HUES6 (cell line): Measurements from ENCODE around the gene TUBA4B.
A peak's percentile ranks its signal among the peaks of the same experiment; 100 is the strongest.

Source experiments
- H3K27ac ChIP-seq: 2 replicates; pipeline ENCODE4 v1.7.0; 2013; ENCODE audit warnings: low read depth, mild to moderate bottlenecking, low read length, inconsistent platforms
- H3K27me3 ChIP-seq: 2 replicates; pipeline ENCODE4 v1.6.1; 2013; ENCODE audit warnings: low read length; ENCODE audit not compliant: control insufficient read depth, insufficient read depth
- H3K36me3 ChIP-seq: 2 replicates; pipeline ENCODE4 v1.6.1; 2013; ENCODE audit warnings: low read length; ENCODE audit not compliant: control insufficient read depth, insufficient read depth
- H3K4me1 ChIP-seq: 2 replicates; pipeline ENCODE4 v1.6.1; 2013; ENCODE audit warnings: low read length; ENCODE audit not compliant: control insufficient read depth, insufficient read depth
- H3K4me3 ChIP-seq: 2 replicates; pipeline ENCODE4 v1.5.1; 2013; ENCODE audit warnings: low read depth, low read length
- H3K9ac ChIP-seq: one replicate; pipeline ENCODE4 v1.6.1; 2013; ENCODE audit warnings: mild to moderate bottlenecking, low read length
- H3K9me3 ChIP-seq: 2 replicates; pipeline ENCODE4 v1.6.1; 2013; ENCODE audit warnings: low read depth, low read length; ENCODE audit not compliant: control insufficient read depth, insufficient read depth

The TUBA4B gene

DNA sequence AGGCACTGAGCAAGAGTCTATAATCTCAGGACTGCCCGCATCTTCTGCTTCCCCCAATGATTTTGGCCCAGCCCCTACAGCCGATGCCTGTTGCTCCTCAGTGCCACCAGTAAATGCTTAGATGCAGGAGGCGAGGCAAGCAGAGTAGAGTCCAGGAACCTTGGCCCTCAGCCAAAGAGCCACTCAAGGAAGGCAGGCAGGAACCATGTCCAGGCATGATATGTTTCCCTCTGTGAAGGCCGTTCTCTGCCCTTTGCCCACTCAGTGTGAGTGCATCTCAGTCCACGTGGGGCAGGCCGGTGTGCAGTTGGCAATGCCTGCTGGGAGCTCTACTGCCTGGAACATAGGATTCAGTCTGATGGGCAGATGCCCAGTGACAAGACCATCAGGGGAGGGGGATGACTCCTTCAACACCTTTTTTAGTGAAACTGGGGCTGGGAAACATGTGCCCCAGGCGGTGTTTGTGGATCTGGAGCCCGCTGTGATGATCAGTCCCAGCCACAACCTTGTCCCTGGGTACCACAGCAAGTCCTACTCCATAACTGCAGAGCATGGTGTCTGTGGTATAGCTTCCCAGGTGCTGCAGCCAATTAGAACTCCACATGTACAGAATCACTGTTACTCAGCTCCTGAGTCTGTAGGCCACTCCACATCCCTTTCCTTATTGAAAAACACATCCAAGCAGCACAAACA, 16.5 kb downstream of the TUBA4B start:
- Histone ChIP-seq H3K9me3 (no peaks in the 10 kb centered on the region), H3K36me3 (no peaks in the 10 kb centered on the region), H3K27ac (no peak overlapping the region), H3K4me1 (peaks cover 7% of the 10 kb centered on the region), H3K9ac (no peak overlapping the region), H3K4me3 (no peak overlapping the region), H3K27me3 (peaks cover 22% of the 10 kb centered on the region)

DNA sequence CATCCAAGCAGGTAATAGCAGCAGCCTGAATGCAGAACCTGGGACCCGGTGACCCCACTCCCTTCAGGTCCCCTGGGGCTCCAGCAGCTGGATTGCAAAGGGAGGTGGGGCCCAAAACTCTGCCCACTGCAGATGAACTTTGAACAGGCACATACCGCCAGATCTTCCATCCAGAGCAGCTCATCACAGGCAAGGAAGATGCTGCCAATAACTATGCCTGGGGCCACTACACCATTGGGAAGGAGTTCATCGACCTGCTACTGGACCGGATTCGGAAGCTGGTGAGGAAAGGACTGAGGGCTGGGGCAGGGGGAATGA, 17.0 kb downstream of the TUBA4B start:
- Histone ChIP-seq H3K4me3 (no peak overlapping the region; the same call in 1 of the 2 replicates), H3K9ac (no peak overlapping the region), H3K9me3 (no peaks in the 10 kb centered on the region), H3K27ac (no peak overlapping the region), H3K4me1 (peaks cover 12% of the 10 kb centered on the region), H3K27me3 (peaks cover 17% of the 10 kb centered on the region), H3K36me3 (no peaks in the 10 kb centered on the region)

DNA sequence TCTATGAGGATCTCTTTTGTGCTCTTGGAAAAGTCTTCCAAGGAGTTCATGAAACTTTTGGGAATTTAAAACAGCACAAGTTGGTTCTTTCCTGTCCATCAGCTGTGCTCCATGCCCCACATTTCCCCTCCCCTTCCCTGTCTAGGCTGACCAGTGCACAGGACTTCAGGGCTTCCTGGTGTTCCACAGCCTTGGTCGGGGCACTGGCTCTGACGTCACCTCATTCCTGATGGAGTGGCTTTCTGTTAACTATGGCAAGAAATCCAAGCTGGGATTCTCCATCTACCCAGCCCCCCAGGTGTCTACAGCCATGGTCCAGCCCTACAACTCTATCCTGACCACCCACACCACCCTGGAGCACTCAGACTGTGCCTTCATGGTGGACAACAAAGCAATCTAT, 18.0 kb downstream of the TUBA4B start:
- Histone ChIP-seq H3K36me3 (no peaks in the 10 kb centered on the region), H3K9ac (no peak overlapping the region), H3K9me3 (no peaks in the 10 kb centered on the region), H3K27ac (no peak overlapping the region), H3K4me1 (peaks cover 13% of the 10 kb centered on the region), H3K4me3 (no peak overlapping the region), H3K27me3 (peaks cover 17% of the 10 kb centered on the region)

DNA sequence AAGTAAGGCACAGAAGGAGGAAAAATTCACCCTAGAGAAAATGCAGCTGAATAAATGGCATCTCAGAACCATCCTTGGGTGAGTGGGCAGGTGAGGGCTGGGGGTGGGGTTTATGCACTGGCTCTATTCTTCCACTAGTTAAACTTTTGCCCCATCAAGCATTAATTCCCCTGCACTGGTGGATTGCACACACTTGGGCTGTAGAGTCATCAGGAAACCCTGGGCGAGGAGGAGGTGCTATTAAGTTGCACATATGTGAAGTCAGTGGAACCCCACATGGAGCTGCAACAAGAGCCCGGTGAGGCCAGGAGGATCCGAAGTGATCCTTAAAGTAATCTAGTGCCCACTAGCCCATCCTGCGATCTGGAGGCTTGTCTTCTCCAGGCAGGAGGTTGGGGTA, 19.3 kb downstream of the TUBA4B start:
- H3K27me3 ChIP-seq, result peaks cover 15% of the 10 kb centered on the region
- H3K36me3 ChIP-seq, result no peaks in the 10 kb centered on the region
- no peaks in the 10 kb centered on the region for H3K9me3 ChIP-seq
- no peak overlapping the region for H3K9ac ChIP-seq
- peaks cover 15% of the 10 kb centered on the region for H3K4me1 ChIP-seq
- no peak overlapping the region for H3K4me3 ChIP-seq
- no peak overlapping the region for H3K27ac ChIP-seq

DNA sequence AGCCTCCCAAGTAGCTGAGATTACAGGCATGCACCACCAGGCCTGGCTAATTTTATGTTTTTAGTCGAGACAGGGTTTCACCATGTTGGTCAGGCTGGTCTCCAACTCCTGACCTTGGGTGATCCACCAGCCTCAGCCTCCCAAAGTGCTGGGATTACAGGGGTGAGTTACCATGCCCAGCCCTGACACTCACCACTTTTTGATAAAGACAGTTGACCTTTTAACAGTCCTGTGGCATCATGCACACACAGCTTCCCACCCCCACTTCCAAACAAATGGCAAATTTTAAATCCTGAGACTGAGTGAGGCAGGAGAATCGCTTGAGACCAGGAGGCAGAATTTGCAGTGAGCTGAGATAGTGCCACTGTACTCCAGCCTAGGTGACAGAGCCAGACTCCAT, 20.0 kb downstream of the TUBA4B start:
- Histone ChIP-seq H3K36me3 (no peaks in the 10 kb centered on the region), H3K27me3 (peaks cover 15% of the 10 kb centered on the region), H3K27ac (no peak overlapping the region), H3K4me1 (peaks cover 19% of the 10 kb centered on the region), H3K9me3 (no peaks in the 10 kb centered on the region), H3K9ac (no peak overlapping the region), H3K4me3 (no peak overlapping the region)

DNA sequence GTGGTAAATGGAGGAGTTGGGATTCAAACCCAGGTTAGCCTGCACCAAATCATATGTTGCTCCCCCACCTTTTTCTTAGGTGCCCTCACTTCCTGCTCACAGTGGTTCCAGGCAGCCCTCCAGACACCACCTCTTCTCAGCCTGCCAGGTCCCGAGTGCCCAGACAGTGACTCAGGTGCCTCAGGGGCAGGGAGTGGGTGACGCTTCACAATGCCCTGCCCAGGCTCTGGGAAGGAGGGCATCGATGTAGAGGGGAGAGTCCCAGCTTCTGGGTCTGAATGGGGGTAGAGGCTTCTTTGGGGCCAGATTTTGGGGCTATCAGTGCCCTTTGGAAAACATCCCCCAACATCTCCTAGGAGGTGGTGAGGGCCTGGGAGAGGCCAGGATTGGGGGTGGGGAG, 20.9 kb downstream of the TUBA4B start:
- Histone ChIP-seq H3K4me3 (peak overlapping the region; percentile 11; the same call in 1 of the 2 replicates), H3K9ac (peak overlapping the region; percentile 66), H3K27me3 (peaks cover 15% of the 10 kb centered on the region), H3K4me1 (peaks cover 27% of the 10 kb centered on the region), H3K9me3 (no peaks in the 10 kb centered on the region), H3K27ac (peak overlapping the region; percentile 59; the same call in 1 of the 2 replicates), H3K36me3 (no peaks in the 10 kb centered on the region)

DNA sequence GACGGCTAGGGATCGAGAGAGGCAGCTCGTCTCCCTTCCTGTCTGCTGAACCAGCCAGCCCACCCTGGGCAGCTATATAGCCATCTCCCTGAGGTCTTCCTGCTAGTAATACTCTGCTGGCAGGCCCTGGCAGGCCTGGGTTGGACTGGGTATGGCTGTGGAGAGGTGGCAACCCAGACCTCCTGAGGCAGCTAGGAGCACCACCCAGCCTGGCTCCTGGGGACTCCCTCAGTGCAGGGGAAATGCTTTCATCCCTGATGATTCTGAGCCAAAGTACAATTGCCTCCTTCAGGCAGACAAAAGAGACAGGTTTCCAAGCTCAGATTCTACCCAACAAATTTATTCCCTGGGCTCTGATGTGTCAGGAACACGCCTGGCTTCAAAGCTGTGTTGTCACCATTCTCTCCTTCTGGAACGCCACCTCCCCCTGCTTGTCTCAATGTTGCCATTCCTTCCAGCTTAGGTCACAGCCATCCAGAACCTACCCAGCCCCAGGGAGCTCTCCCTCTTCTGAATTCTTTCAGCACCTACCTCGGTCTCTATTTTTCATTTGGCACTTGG, 21.4 kb downstream of the TUBA4B start:
- peak overlapping the region; percentile 66 for H3K9ac ChIP-seq
- H3K4me1 ChIP-seq, result peaks cover 27% of the 10 kb centered on the region
- H3K9me3 ChIP-seq, result no peaks in the 10 kb centered on the region
- H3K27ac ChIP-seq, result peak overlapping the region; percentile 59; the same call in 1 of the 2 replicates
- H3K4me3 ChIP-seq, result peak overlapping the region; percentile 11; the same call in 1 of the 2 replicates
- peaks cover 11% of the 10 kb centered on the region for H3K27me3 ChIP-seq
- no peaks in the 10 kb centered on the region for H3K36me3 ChIP-seq

DNA sequence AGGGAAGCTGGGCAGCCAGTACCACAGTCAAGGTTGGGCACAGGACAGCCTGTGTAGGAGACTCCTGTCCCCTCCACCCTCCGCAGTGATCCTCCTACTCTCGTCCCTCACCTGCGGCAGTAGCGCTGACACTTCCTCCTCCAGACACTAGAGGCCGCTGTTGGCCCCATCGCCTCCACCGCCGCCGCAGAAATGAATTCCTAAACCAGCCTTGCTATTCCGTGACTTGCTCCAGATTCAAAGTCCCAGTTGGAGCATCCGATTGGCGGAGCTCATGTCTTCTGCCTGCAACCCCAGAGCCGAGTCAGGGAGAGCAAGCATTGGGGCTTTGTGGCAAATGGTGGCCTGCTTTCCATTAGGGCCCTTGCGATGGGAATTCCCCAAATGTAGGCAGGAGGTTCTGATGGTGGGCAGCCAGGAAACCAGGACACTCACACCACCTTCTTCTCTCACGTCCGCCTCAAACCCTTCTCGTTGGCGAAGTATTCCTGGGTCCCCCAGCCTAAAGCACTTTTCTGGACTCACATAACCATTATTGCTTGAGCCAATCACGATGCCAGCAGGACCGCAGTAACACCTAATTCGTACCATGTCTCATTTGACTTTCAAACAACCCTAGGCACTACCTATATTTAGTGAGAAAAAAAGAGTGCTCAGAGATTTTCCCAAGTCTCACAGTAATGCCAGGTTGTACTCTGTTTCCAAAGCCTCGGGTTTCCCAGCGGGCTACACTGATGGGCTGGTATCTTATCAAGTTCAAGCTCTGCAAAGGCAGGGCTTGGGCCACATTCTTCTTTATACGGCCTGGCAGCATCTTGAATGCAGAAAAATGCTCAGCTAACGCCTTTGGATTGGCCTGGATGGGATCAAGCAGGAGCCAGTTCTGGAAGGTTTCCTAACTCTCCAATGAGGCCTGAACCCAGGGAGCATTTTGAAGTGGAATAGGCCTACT, 24.9 kb downstream of the TUBA4B start:
- Histone ChIP-seq H3K27ac (peak overlapping the region; percentile 83; the same call in 1 of the 2 replicates), H3K9me3 (no peaks in the 10 kb centered on the region), H3K9ac (peak overlapping the region; percentile 56), H3K36me3 (peaks cover 12% of the 10 kb centered on the region; the same call in 1 of the 2 replicates), H3K4me1 (peaks cover 36% of the 10 kb centered on the region), H3K4me3 (peak overlapping the region; percentile 71), H3K27me3 (no peaks in the 10 kb centered on the region)

DNA sequence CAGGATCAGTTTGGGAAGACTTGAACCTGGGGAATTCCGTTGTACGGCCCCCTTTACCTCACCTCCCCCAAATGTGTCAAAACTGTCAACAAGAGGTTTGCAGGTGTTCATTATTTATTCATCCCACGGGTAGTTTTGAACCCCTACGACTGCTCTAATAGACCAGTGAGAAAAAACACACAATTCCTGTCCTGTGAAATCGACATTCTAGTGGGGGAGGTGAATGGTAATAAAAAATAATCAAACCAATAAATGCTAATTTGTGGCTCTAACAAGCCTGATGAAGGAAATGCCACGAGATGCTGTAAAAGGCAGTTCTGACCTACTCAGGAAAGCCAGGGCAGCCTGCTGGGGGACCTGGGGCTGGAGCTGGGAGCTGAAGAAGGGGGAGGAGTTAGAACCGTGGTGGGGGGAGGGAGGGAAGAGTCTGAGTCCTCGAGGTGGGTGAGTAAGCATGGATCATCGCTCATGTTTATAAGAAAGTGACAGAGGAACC, 25.7 kb downstream of the TUBA4B start:
- Histone ChIP-seq H3K4me3 (peak overlapping the region; percentile 71), H3K9ac (peak overlapping the region; percentile 54), H3K27me3 (no peaks in the 10 kb centered on the region), H3K27ac (peak overlapping the region; percentile 83; the same call in 1 of the 2 replicates), H3K4me1 (peaks cover 36% of the 10 kb centered on the region), H3K36me3 (peaks cover 16% of the 10 kb centered on the region; the same call in 1 of the 2 replicates), H3K9me3 (no peaks in the 10 kb centered on the region)

DNA sequence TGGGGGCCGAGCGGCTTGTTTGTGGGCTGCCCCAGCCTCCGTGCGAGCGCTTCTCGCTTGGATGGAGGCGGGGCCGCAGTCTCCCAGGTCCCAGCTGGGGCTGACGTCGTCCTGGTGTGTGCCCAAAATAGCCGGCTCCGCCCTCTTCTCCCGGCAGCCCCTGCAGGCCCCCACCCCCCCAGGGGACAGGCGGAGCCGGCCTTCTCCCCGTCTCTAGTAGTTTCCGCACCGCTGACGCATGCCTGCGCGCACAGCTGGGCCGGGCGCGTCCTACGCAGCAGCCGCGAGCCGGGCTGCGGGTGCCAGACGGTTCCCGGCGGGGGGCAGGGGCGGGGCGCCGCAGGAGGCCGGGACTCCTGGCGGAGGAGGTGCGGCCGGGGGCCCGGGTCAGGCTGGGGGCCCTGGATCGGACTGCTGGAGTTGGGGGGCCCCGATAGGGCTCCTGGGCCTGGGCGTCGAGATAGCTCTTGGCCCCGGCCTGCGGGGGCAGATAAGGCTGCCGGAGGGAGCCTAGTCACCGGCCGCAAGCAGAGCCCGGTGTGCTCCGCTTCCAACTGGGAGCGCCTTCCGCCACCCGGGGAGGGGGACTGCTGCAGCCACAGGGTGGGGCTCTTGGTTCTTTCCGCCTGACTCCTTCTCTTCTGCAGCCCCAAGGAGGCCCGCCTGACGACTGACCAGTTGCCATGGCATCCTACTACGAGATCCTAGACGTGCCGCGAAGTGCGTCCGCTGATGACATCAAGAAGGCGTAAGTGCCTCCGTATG, 26.3 kb downstream of the TUBA4B start, which contains the start of gene DNAJB2:
DNAJB2 (plus strand) TSS at position 216 of the 765 bp plus-strand sequence; CDS start at position 684, 468 bp downstream.
- peaks cover 17% of the 10 kb centered on the region for H3K36me3 ChIP-seq
- no peaks in the 10 kb centered on the region for H3K9me3 ChIP-seq
- peak within 1 kb of the TSS; percentile 71 for H3K4me3 ChIP-seq
- H3K27me3 ChIP-seq, result no peaks in the 10 kb centered on the region
- peaks cover 30% of the 10 kb centered on the region for H3K4me1 ChIP-seq
- peak within 1 kb of the TSS; percentile 82 for H3K9ac ChIP-seq
- H3K27ac ChIP-seq, result peak within 1 kb of the TSS; percentile 83; the same call in 1 of the 2 replicates
